GM19397 (cell line): ENCODE data around the gene RANBP17.
"Not testable (repeated sequence)": the region's sequence is repeated elsewhere in the genome, so short reads cannot be mapped to it uniquely, and the experiment has no call there.

Experiments
- ATAC-seq: cut with Tn5 transposase; IDR thresholded peaks from one replicate; pipeline ENCODE4 v1.9.1; 2021; ENCODE audit warnings: mild to moderate bottlenecking, moderate library complexity; ENCODE audit not compliant: unreplicated experiment

The RANBP17 gene

DNA sequence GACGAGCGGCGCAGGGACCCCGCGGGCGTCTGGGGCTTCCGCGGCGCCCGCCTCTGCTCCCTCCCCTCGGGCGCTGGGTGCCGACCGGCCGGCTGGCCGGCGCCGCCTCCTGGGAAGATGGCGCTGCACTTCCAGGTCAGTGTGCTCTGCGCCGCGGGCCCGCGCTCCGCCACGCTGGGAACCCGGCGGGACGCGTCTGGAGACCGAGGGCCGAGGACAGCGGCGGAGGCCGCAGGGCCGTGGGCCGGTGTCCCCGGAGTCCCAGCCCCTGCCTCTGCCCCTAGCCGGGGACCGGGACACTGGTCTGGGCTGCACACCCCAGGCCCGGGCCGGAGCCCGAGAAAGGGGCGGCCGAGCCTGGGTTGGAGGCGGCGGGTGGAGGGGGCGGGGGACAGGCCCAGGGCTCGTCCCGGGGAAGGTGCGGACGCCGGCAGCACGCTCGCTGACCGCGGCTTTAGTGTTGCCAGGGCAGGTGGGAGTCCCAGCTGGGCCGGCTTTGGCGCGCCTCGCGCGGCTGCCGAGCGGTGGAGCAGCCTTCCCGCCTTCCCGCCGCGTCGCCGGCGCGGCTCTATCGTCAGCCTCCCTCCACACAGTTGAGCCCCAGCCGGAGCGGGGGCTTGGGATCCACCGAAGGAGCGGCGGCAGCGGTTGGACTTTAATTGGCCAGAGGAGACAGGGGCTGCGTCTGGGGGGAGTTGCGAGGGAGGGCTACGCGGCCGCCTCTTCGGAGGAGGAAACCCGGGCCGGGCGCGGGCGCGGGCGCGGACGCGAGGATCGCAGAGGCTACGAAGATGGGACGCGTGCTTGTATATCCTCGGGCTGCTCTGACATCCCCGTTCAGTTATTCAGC, at the start of gene RANBP17:
Gene RANBP17 (plus strand): TSS at position 102 of the 850 bp plus-strand sequence.
- no peak for ATAC-seq

DNA sequence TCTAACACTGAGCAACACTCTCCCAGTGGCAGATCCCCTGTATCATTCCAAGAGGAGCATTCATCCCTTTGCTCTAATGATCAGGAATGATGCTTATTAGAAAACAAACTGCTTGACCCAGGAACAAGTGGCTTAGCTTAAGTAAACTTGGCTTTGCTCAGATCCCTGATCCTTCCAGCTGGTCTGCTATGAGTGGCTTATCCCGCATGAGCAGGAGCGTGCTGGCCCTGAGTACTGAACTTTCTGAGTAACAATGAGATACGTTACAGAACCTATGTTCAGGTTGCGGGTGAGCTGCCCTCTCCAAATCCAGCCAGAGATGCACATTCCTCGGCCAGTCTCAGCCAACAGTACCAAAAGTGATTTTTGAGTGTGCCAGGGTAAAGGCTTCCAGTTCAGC, 48.6 kb upstream of the RANBP17 start:
- no peak for ATAC-seq

DNA sequence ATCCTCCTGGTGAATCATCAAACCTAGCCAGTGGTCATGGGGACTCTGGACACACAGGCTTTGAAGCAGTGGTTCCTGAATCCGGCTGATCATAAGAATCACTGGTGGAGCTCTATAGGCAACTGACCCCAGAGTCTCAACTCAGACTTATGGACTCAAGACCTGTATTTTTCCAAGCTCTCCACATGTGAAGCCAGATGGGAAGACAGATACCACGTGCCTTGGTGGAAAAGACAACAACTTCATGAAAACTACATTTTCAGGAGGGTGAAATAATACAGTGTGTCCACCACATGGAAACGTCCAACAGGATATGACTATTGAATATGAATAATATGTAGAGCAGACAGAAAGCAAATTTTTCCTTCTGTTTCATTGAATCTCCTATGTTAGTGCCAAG, 44.6 kb upstream of the RANBP17 start:
- no peak for ATAC-seq

- ATAC-seq, result no peak
These were observed 43.6 kb upstream of the RANBP17 start for GRCh38 chr5:170818232-170818631.

DNA sequence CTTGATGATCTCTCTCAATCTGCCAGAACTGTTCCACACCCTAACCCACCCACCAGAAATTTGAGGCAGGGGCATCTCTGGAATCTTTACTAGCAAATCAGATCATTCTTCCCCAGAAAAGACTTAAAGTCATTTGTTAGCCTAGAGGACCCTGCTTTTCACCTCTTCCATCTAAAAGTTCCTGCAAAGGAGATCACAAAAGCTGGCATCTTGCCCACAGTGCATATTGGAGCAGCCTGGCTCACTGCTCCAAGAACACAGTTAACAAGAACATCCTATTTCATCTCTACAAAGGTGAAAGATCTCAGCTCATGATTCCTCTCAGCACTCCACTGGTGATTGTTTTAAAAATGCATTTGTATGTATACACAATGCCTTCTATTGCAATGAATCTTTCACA, 42.0 kb upstream of the RANBP17 start:
- ATAC-seq, result no peak

- ATAC-seq, result no peak
These were observed 40.5 kb upstream of the RANBP17 start for GRCh38 chr5:170821257-170821800.

- no peak for ATAC-seq
These were observed 35.7 kb upstream of the RANBP17 start for GRCh38 chr5:170826117-170826516.

DNA sequence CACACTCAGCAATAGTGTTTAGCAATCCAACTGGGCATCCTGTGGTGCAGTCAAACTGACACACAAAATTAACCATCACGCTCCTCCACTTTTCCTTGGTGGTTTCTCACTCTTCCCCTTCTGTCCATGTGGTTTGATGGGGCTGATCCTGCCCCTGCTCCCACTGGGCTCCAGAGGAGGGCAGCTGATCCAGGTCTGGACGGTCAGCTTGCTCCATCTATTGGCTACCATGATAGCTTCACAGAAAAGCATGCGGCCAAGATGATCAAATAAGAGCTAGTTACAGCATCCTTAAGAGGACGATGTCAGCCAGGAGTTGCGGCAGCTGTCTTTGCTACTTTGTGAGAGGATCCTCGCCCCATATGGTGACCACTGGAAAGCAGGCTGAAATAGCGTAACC, 29.6 kb upstream of the RANBP17 start:
- ATAC-seq, result no peak

DNA sequence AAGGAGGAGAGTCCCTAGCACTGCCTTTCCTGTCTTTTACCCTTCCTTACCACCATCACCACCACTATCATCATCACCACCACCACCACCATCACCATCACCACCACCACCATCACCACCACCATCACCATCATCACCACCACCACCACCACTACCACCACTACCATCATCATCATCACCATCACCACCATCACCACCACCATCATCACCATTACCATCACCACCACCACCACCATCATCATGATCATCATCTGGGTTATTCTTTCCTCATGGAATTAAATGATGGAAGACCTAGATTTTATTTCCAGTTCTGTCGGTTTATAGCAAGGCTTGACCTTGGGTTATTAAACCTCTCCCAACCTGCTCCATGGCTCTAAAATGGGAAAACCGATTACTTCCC, 27.8 kb upstream of the RANBP17 start:
- ATAC-seq, result not testable (repeated sequence)

- no peak for ATAC-seq
These were observed 25.6 kb upstream of the RANBP17 start for GRCh38 chr5:170836226-170836625.

- ATAC-seq, result no peak
These were observed 17.9 kb upstream of the RANBP17 start for GRCh38 chr5:170843870-170844269.

DNA sequence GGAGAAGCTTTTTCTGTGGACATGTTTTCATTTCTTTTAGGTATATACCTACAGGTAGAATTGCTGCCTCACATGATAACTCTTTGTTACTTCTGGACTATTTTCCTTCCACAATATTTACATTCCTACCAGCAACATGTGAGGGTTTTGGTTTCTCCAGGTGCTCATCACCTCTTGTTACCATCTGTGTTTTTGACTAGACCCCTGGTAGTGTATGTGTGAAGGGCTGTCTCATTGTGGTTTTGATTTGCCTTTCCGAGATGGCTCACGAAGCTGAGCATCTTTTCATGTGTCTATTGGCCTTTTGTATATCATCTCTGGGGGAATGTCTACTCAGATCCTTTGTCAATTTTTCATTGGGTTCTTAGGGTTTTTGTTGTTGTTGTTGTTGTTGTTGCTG, 17.2 kb upstream of the RANBP17 start:
- ATAC-seq, result no peak

- ATAC-seq, result no peak
These were observed 15.4 kb upstream of the RANBP17 start for GRCh38 chr5:170846416-170846815.

GRCh38 chr5:170846846-170847245, 15.0 kb upstream of the RANBP17 start:
- ATAC-seq, result no peak

GRCh38 chr5:170848033-170848432, 13.8 kb upstream of the RANBP17 start:
- no peak for ATAC-seq

DNA sequence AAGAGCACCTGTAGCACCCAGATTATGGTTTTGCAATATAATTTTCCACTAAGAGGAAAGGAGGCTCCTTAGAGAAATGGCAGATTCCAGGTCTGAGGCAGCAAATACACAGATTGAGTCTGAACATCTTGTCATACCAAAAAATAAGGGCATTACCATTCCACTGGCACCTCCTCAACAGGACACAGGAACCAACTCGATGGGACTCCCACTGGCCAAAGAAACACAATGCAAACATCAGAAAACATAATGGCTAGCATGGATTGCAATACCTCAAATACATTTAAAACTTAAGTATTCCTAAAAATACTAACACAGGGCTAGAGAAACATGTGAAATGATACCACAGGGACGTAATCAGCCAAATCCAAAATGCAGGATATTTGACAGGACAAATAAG, 12.4 kb upstream of the RANBP17 start:
- ATAC-seq, result no peak

- no peak for ATAC-seq
These were observed 7.3 kb upstream of the RANBP17 start for GRCh38 chr5:170854566-170854965.

DNA sequence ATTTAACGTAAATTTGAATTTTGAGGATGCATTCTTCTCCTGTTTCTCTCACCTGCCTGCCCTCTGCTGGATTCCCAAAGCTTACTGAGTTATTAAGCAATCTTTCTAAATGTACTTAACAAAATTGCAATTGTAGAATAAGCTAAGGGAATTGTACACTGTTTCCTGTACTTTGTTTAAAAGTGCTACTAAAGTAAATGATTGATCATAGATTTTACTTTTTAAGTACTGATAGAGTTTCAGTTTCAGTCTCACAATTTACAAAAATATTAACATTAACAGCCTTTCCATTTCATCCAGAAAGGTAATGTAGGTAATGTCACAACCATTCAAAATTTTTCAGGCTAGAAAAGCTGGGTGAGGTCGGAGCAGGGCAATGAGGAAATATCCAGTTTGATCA, 4.8 kb upstream of the RANBP17 start:
- ATAC-seq, result no peak

- no peak for ATAC-seq
These were observed 1.4 kb upstream of the RANBP17 start for GRCh38 chr5:170860415-170860814.

GRCh38 chr5:170860818-170861666, 776 bp upstream of the RANBP17 start:
- no peak for ATAC-seq

DNA sequence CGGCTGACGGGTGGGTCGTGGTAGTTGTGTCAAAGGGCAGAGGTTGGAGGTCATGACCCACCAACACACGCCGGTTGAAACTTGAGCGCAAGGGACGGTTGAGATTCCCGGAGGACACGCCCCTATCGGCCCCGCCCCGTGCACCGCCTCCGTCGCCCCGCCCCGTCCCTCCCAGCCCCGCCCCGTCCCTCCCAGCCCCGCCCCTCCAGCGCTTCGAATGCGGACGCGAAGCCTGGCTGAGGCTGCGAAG, 226 bp upstream of the RANBP17 start:
- ATAC-seq, result no peak

DNA sequence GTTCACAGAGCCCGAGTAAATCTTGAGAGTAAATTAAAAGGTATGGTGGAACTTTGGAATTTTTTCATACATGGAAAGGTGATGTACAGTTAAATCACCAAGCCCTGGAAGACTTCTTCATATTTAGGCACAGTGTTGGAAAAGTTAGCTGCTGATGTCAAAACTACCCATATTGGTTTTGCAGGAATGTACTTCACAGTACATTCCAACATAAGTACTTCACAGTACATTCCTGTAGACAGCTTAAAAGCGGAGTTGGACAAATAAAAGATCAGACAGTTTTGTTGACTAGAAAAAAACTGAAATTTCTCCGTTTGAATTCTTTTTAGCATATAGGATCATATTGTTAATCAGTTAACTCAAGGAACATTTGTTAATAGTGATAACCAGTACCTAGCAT, 1.8 kb downstream of the RANBP17 start:
- no peak for ATAC-seq
